IMR-90 (cell line): ENCODE results near the gene PALB2. TPM values are rescaled to one million over a fixed set of nuclear protein-coding genes. Genes with fewer than 3 reads are reported as not detected.

Experiments used
- ATAC-seq: fragments of 200-7000 bp; cut with Tn5 transposase; 2 replicates; pipeline ENCODE4 v1.9.1; 2020; ENCODE audit warnings: low read depth, mild to moderate bottlenecking, moderate library complexity
- BruUV-seq: library from RNA; stranded (reverse); fragments of 400-500 nt; replicated peaks from 2 replicates; lab custom pipeline; 2021; lab: Mats Ljungman, UMichigan
- CTCF ChIA-PET: fragments of 300-600 bp; formaldehyde crosslinking; extraction: SDS; loops from one replicate; lab custom pipeline; 2021; ENCODE audit warnings: antibody characterized with exemption; lab: Yijun Ruan, JAX
- POLR2A ChIA-PET: fragments of 300-600 bp; sonication (Branson Sonifier 250); formaldehyde crosslinking; loops from one replicate; lab custom pipeline; 2022; ENCODE audit warnings: antibody characterized with exemption; ENCODE audit not compliant: unreplicated experiment; lab: Charles Lee
- DNase-seq: peaks from one replicate; pipeline ENCODE4 v3.0.0; 2013
- H2AFZ ChIP-seq: replicated peaks from 2 replicates; pipeline ENCODE3; 2013; ENCODE audit warnings: low read length, mild to moderate bottlenecking; ENCODE audit not compliant: poor library complexity
- H2AK5ac ChIP-seq: 2 replicates; pipeline ENCODE4 v1.6.1; 2013; ENCODE audit warnings: low read depth, low read length, inconsistent platforms
- H2AK9ac ChIP-seq: replicated peaks from 2 replicates; pipeline ENCODE3; 2013; ENCODE audit warnings: mild to moderate bottlenecking, low read depth, low read length, moderate library complexity; ENCODE audit not compliant: poor library complexity
- H2BK120ac ChIP-seq: 2 replicates; pipeline ENCODE4 v1.6.1; 2013; ENCODE audit warnings: low read depth, low read length, inconsistent platforms
- H2BK15ac ChIP-seq: 3 replicates; pipeline ENCODE4 v1.6.1; 2013; ENCODE audit warnings: low read depth, low read length, inconsistent platforms
- H2BK20ac ChIP-seq: 2 replicates; pipeline ENCODE4 v1.6.1; 2013; ENCODE audit warnings: low read depth, mild to moderate bottlenecking, inconsistent platforms, low read length, moderate library complexity
- H2BK5ac ChIP-seq: 2 replicates; pipeline ENCODE4 v1.6.1; 2013; ENCODE audit warnings: mild to moderate bottlenecking, low read depth, low read length, inconsistent platforms; ENCODE audit not compliant: poor library complexity, severe bottlenecking
- H3K14ac ChIP-seq: replicated peaks from 2 replicates; pipeline ENCODE4 v1.6.1; 2013; ENCODE audit warnings: low read depth, low read length, inconsistent platforms
- H3K18ac ChIP-seq: 2 replicates; pipeline ENCODE4 v1.6.1; 2013; ENCODE audit warnings: low read depth, low read length, control low read depth
- H3K23ac ChIP-seq: 2 replicates; pipeline ENCODE4 v1.6.1; 2013; ENCODE audit warnings: low read depth, low read length, inconsistent platforms
- H3K27ac ChIP-seq: 2 replicates; pipeline ENCODE4 v1.5.1; 2013; ENCODE audit warnings: mild to moderate bottlenecking, control low read depth, low read length; ENCODE audit not compliant: insufficient read depth
- H3K27me3 ChIP-seq: 2 replicates; pipeline ENCODE4 v1.6.1; 2013; ENCODE audit warnings: low read length; ENCODE audit not compliant: control insufficient read depth, insufficient read depth
- H3K36me3 ChIP-seq: 2 replicates; pipeline ENCODE4 v1.6.1; 2013; ENCODE audit warnings: low read length, mixed read lengths; ENCODE audit not compliant: control insufficient read depth, insufficient read depth
- H3K4ac ChIP-seq: 2 replicates; pipeline ENCODE4 v1.6.1; 2013; ENCODE audit warnings: low read depth, low read length, inconsistent platforms
- H3K4me1 ChIP-seq: 2 replicates; pipeline ENCODE4 v1.6.1; 2013; ENCODE audit warnings: low read length, mixed read lengths; ENCODE audit not compliant: control insufficient read depth, insufficient read depth
- H3K4me2 ChIP-seq: 2 replicates; pipeline ENCODE4 v1.6.1; 2013; ENCODE audit warnings: low read depth, mild to moderate bottlenecking, control low read depth, low read length, moderate library complexity
- H3K4me3 ChIP-seq: 2 replicates; pipeline ENCODE4 v1.5.1; 2013; ENCODE audit warnings: low read depth, mild to moderate bottlenecking, control low read depth, low read length, moderate library complexity; ENCODE audit not compliant: insufficient read depth
- H3K56ac ChIP-seq: 2 replicates; pipeline ENCODE4 v1.6.1; 2013; ENCODE audit warnings: low read length, inconsistent platforms; ENCODE audit not compliant: insufficient read depth; ENCODE audit errors: extremely low read depth
- H3K79me1 ChIP-seq, 2 experiments: 2 replicates each; pipeline ENCODE4 v1.6.1; 2013; ENCODE audit warnings: low read length in 2 of 2, inconsistent platforms in 1 of 2, low read depth in 1 of 2
- H3K9ac ChIP-seq: 2 replicates; pipeline ENCODE4 v1.6.1; 2013; ENCODE audit warnings: low read depth, low read length, control low read depth
- H3K9me1 ChIP-seq: 2 replicates; pipeline ENCODE4 v1.6.1; 2013; ENCODE audit warnings: low read length, inconsistent platforms; ENCODE audit not compliant: insufficient read depth
- H3K9me3 ChIP-seq: 2 replicates; pipeline ENCODE4 v1.6.1; 2013; ENCODE audit warnings: low read length; ENCODE audit not compliant: control insufficient read depth, insufficient read depth
- H4K20me1 ChIP-seq: 2 replicates; pipeline ENCODE4 v1.6.1; 2013; ENCODE audit warnings: low read length, inconsistent platforms; ENCODE audit not compliant: insufficient read depth
- H4K5ac ChIP-seq: 2 replicates; pipeline ENCODE4 v1.6.1; 2013; ENCODE audit warnings: mild to moderate bottlenecking, low read depth, low read length, control low read depth
- H4K8ac ChIP-seq, 2 experiments: 2 replicates each; pipeline ENCODE4 v1.6.1; 2013; ENCODE audit warnings: low read depth in 2 of 2, low read length in 2 of 2, control low read depth in 1 of 2, inconsistent platforms in 1 of 2
- H4K91ac ChIP-seq: 2 replicates; pipeline ENCODE4 v1.6.1; 2013; ENCODE audit warnings: low read depth, low read length, inconsistent platforms; ENCODE audit not compliant: insufficient read depth
- BHLHE40 ChIP-seq: fragments of 150-350 bp; IDR thresholded peaks from 2 replicates; pipeline ENCODE4 v1.6.1; 2016; ENCODE audit warnings: mild to moderate bottlenecking, low read depth, low read length
- CHD1 ChIP-seq: IDR thresholded peaks from 2 replicates; pipeline ENCODE4 v1.6.1; 2012; ENCODE audit warnings: low read depth, low read length, improper control_type of control experiment
- FOS ChIP-seq: fragments of 150-350 bp; IDR thresholded peaks from 2 replicates; pipeline ENCODE4 v1.6.1; 2016; ENCODE audit warnings: low read depth, low read length
- MAZ ChIP-seq: IDR thresholded peaks from 2 replicates; pipeline ENCODE4 v1.6.1; 2012; ENCODE audit warnings: low read depth, mild to moderate bottlenecking, low read length, improper control_type of control experiment, moderate library complexity, borderline replicate concordance
- MXI1 ChIP-seq: IDR thresholded peaks from 2 replicates; pipeline ENCODE4 v1.6.1; 2012; ENCODE audit warnings: low read depth, mild to moderate bottlenecking, low read length, moderate library complexity, borderline replicate concordance
- NFE2L2 ChIP-seq: fragments of 150-350 bp; IDR thresholded peaks from 2 replicates; pipeline ENCODE4 v1.6.1; 2016; ENCODE audit warnings: low read depth, mild to moderate bottlenecking, low read length
- POLR2A ChIP-seq: IDR thresholded peaks from 2 replicates; pipeline ENCODE4 v1.6.1; 2012; ENCODE audit warnings: mild to moderate bottlenecking, low read depth, low read length
- RAD21 ChIP-seq: IDR thresholded peaks from 2 replicates; pipeline ENCODE4 v1.6.1; 2012; ENCODE audit warnings: low read length, improper control_type of control experiment
- RCOR1 ChIP-seq: IDR thresholded peaks from 2 replicates; pipeline ENCODE4 v1.6.1; 2012; ENCODE audit warnings: mild to moderate bottlenecking, low read length, improper control_type of control experiment; ENCODE audit not compliant: insufficient replicate concordance
- RFX5 ChIP-seq: IDR thresholded peaks from 2 replicates; pipeline ENCODE4 v1.8.0; 2012; ENCODE audit warnings: low read depth, mild to moderate bottlenecking, low read length, moderate library complexity
- SMC3 ChIP-seq: fragments of 150-350 bp; IDR thresholded peaks from 2 replicates; pipeline ENCODE4 v1.6.1; 2016; ENCODE audit warnings: low read depth, mild to moderate bottlenecking, antibody characterized with exemption, low read length, moderate library complexity
- WGBS, 2 experiments: methylation state at CpG; one replicate each; pipeline versions ENCODE4 v1.1.5 to v1.1.7; 2013; ENCODE audit warnings: missing lambda C conversion rate in 2 of 2; ENCODE audit not compliant: insufficient read length in 1 of 2; ENCODE audit errors: extremely low coverage in 2 of 2; 5-methylcytosine and 5-hydroxymethylcytosine counted together
- dilution Hi-C: fragments of 300-500 bp; cut with HindIII; formaldehyde crosslinking; loops from one replicate; pipeline ENCODE4 v1.14.3; 2018; ENCODE audit warnings: low sequenced_read_pairs; ENCODE audit not compliant: unreplicated experiment
- in situ Hi-C: fragments of 300-500 bp; cut with MboI; formaldehyde crosslinking; loops from 3 replicates; pipeline ENCODE4 v1.14.3; 2019; ENCODE audit warnings: low sequenced_read_pairs, inconsistent platforms, mixed read lengths
- intact Hi-C: fragments of 100-400 bp; cut with micrococcal nuclease; formaldehyde crosslinking; loops from 2 replicates; pipeline ENCODE4 v1.10.0; 2022
- polyA plus RNA-seq, 3 experiments: library from polyadenylated mRNA; depleted of rRNA; stranded (reverse); fragments of >200 nt; gene quantifications; 2 replicates each; pipeline ENCODE4 v1.2.3, GENCODE V29; 2012; ENCODE audit warnings: low replicate concordance in 1 of 3
- total RNA-seq: library from RNA; depleted of rRNA; stranded (reverse); fragments of >200 nt; gene quantifications from 2 replicates; pipeline ENCODE4 v1.2.3, GENCODE V29; 2012
- TF ChIP-seq, protein P1 (sequence below): conservative IDR thresholded peaks from 2 replicates; pipeline ENCODE4 v1.5.1; 2012; ENCODE audit warnings: mild to moderate bottlenecking, low read depth, low read length, improper control_type of control experiment
- TF ChIP-seq, protein P2 (sequence below): fragments of 150-350 bp; IDR thresholded peaks from 2 replicates; pipeline ENCODE4 v1.6.1; 2016; ENCODE audit warnings: low read depth, mild to moderate bottlenecking, low read length, moderate library complexity, borderline replicate concordance

The PALB2 gene
- total and polyA plus RNA-seq, 2 of the 4 experiments (the other 2 are of a cell fraction), result 4.1 to 8.6 TPM

DNA sequence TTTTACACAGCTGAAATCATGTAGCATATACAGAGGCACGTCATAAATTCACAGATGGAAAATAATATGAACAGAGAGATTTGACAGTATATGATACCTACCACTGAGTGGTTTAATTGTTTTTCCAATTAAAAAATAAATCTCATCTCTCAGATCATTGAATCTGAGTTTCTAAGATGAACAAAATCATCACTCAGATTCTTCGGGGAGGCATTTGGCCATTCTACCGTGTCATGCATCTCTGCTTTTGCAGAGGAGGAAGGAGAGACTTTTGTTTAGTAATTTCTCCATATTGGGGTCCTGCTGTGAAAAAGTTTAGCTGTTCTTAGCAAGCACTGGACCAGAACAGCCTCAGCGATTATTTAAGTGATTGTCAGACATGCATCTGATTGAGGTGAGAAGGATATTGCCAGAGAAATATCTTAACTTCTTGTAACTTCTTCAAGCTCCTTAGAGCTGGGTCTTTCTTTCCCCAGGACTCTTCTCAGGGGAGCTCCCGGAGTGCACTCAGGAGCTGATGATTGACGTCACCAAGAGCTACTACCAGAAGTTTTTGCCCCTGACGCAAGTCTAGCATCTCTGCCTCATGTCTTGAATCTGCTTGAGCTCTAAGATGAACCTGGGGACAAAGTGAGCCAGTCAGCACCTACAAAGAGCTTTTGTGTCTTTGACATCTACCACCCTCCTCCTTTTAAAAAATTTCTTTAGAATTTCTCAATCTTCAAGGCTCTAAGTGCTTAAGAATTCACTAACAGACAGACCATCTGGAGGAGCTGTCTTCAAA lies 25.7 kb upstream of the PALB2 start:
- no peak overlapping the region for H2AK5ac ChIP-seq
- no peak overlapping the region for H3K4me3 ChIP-seq
- H2BK5ac ChIP-seq, result no peak overlapping the region
- H2AK9ac ChIP-seq, result no peak overlapping the region
- BruUV-seq, result no TSS peak
- TF ChIP-seq RFX5 (no peak), MXI1 (no peak), CHD1 (no peak), NFE2L2 (no peak), RAD21 (no peak), MAZ (no peak), FOS (no peak), POLR2A (no peak), BHLHE40 (no peak), SMC3 (no peak), RCOR1 (no peak)
- TF ChIP-seq, protein P1, sequence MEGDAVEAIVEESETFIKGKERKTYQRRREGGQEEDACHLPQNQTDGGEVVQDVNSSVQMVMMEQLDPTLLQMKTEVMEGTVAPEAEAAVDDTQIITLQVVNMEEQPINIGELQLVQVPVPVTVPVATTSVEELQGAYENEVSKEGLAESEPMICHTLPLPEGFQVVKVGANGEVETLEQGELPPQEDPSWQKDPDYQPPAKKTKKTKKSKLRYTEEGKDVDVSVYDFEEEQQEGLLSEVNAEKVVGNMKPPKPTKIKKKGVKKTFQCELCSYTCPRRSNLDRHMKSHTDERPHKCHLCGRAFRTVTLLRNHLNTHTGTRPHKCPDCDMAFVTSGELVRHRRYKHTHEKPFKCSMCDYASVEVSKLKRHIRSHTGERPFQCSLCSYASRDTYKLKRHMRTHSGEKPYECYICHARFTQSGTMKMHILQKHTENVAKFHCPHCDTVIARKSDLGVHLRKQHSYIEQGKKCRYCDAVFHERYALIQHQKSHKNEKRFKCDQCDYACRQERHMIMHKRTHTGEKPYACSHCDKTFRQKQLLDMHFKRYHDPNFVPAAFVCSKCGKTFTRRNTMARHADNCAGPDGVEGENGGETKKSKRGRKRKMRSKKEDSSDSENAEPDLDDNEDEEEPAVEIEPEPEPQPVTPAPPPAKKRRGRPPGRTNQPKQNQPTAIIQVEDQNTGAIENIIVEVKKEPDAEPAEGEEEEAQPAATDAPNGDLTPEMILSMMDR, result no peak
- TF ChIP-seq, protein P2, sequence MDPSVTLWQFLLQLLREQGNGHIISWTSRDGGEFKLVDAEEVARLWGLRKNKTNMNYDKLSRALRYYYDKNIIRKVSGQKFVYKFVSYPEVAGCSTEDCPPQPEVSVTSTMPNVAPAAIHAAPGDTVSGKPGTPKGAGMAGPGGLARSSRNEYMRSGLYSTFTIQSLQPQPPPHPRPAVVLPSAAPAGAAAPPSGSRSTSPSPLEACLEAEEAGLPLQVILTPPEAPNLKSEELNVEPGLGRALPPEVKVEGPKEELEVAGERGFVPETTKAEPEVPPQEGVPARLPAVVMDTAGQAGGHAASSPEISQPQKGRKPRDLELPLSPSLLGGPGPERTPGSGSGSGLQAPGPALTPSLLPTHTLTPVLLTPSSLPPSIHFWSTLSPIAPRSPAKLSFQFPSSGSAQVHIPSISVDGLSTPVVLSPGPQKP, result no peak
- no peak overlapping the region for H4K8ac ChIP-seq
- H3K9me1 ChIP-seq, result peaks cover 29% of the 10 kb centered on the region
- peaks cover 45% of the 10 kb centered on the region for H3K36me3 ChIP-seq
- no peak overlapping the region for H3K14ac ChIP-seq
- no peak overlapping the region for H3K9ac ChIP-seq
- H2BK15ac ChIP-seq, result no peak overlapping the region
- no CpG with 5 or more reads among the region's 7 CpGs for WGBS, 2 experiments
- no peak overlapping the region for H3K4me2 ChIP-seq
- no peak overlapping the region for H2AFZ ChIP-seq
- POLR2A ChIA-PET, result no interaction called here
- H4K5ac ChIP-seq, result no peak overlapping the region
- CTCF ChIA-PET, result no interaction called here
- dilution Hi-C loops, result no loop called here
- intact Hi-C loops, result loop anchor here (10.0 kb wide), 1 partner anchor 838 kb away; no protein-coding TSS in a partner anchor
- ATAC-seq (no peak), DNase-seq (no peak)
- no peak overlapping the region for H3K18ac ChIP-seq
- peaks cover 29% of the 10 kb centered on the region for H3K4me1 ChIP-seq
- no peaks in the 10 kb centered on the region for H3K9me3 ChIP-seq
- in situ Hi-C loops, result no loop called here
- H2BK120ac ChIP-seq, result no peak overlapping the region
- no peaks in the 10 kb centered on the region for H3K27me3 ChIP-seq
- no peak overlapping the region for H3K4ac ChIP-seq
- H3K23ac ChIP-seq, result no peak overlapping the region
- H4K20me1 ChIP-seq, result peaks cover 17% of the 10 kb centered on the region; the same call in 1 of the 2 replicates
- H3K27ac ChIP-seq, result no peak overlapping the region
- H3K56ac ChIP-seq, result no peak overlapping the region
- no peak overlapping the region for H4K91ac ChIP-seq
- H3K79me1 ChIP-seq, result peaks cover 19 to 44% of the 10 kb centered on the region in 2 experiments
- H2BK20ac ChIP-seq, result no peak overlapping the region
